Neural progenitor cell (in vitro differentiated cells): ENCODE measurements around the gene TRAPPC11.

Experiments used
- CTCF ChIP-seq: fragments of 200-600 bp; sonication (generic); IDR thresholded peaks from 2 replicates; pipeline ENCODE4 v1.5.1; 2017; ENCODE audit warnings: antibody characterized with exemption, mild to moderate bottlenecking
- EZH2 ChIP-seq: fragments of 200-600 bp; sonication (generic); IDR thresholded peaks from 2 replicates; pipeline ENCODE4 v1.6.1; 2017; ENCODE audit warnings: antibody characterized with exemption, mild to moderate bottlenecking, moderate library complexity
- EZH2phosphoT487 ChIP-seq: fragments of 200-600 bp; sonication (generic); IDR thresholded peaks from 2 replicates; pipeline ENCODE4 v1.6.1; 2017; ENCODE audit warnings: antibody characterized with exemption

GRCh38 chr4:183611210-183611830 lies 47.8 kb upstream of the TRAPPC11 start:
- TF ChIP-seq CTCF (no peak), EZH2 (no peak), EZH2phosphoT487 (no peak)
